Pulmonary artery endothelial cell (primary cell): ENCODE data around the gene TMEM167B. TPM values are rescaled to one million over a fixed set of nuclear protein-coding genes. Genes with fewer than 3 reads are reported as not detected.
A peak's percentile ranks its signal among the peaks of the same experiment; 100 is the strongest.

Experiments
- DNase-seq: peaks from one replicate; pipeline ENCODE4 v3.0.0-alpha.2; 2011; ENCODE audit warnings: low read depth, low spot score
- total RNA-seq: library from RNA; depleted of rRNA; stranded (reverse); fragments of >200 nt; gene quantifications from 2 replicates; pipeline ENCODE4 v1.2.3, GENCODE V29; 2014

TMEM167B gene
- total RNA-seq, 1 donor from 2014 or later, result 29.6 TPM

DNA sequence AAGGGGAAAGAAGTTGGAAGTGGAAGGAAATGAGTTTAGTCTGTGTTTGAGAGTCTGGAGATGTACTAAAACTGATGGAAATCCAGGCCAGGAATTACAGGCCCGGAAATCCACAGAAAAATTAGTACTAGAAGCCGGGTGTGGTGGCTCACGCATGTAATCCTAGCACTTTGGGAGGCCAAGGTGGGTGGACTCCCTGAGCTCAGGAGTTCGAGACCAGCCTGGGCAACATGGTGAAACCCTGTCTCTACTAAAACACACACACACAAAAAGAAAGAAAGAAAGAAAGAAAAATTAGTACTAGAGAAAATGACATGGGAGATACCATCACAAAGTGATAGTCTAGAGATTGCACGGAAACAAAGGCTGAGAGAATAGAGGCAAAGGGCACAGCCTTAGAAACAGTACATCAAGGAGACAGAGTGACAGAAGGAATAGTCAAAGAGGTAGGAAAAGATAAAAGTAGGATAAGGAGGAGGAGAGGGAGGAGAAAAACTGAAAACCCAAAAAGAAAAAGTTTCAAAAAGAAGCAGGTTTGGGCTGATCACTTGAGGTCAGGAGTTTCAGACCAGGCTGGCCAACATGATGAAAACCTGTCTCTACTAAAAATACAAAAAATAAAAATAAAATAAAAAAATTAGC, 10.0 kb upstream of the TMEM167B start:
- no peak for DNase-seq

DNA sequence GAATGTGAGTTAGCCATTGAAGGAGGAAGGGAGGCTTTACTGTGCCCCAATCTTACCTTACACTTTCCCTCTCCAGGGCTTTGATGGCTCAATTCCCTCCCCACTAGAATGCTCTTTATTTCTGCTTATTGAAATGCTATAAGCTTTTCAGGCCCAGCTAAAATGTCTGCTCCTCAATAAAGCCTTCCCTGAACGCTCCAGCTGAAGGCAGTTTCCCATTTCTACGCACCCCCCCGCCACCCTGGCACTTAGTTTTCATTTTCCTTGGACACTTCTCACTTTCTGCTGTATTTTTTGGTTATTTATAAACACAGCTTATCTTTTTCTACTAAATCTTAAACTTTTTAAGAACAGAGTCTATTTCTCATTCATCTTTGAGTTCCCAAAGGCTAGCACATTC, 7.1 kb upstream of the TMEM167B start:
- DNase-seq, result no peak

DNA sequence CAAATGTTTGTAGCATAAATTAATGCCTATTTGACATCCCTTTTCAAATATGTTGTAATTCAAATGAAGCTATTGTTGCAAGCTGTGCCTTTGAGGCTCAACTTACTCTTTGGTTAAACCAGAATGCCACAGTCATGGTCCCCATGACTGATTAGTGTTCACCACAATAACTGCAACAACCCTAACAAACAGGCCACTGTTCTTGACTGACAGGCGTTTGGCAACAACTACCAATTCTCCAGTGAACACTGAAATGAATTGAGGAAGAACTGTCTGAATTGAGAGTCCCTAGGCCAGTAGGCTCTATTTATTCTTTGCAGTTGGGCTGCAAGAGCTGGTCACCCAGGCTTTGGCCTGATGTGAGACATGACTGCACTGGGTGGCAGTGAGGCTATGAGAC, 6.6 kb upstream of the TMEM167B start:
- no peak for DNase-seq

DNA sequence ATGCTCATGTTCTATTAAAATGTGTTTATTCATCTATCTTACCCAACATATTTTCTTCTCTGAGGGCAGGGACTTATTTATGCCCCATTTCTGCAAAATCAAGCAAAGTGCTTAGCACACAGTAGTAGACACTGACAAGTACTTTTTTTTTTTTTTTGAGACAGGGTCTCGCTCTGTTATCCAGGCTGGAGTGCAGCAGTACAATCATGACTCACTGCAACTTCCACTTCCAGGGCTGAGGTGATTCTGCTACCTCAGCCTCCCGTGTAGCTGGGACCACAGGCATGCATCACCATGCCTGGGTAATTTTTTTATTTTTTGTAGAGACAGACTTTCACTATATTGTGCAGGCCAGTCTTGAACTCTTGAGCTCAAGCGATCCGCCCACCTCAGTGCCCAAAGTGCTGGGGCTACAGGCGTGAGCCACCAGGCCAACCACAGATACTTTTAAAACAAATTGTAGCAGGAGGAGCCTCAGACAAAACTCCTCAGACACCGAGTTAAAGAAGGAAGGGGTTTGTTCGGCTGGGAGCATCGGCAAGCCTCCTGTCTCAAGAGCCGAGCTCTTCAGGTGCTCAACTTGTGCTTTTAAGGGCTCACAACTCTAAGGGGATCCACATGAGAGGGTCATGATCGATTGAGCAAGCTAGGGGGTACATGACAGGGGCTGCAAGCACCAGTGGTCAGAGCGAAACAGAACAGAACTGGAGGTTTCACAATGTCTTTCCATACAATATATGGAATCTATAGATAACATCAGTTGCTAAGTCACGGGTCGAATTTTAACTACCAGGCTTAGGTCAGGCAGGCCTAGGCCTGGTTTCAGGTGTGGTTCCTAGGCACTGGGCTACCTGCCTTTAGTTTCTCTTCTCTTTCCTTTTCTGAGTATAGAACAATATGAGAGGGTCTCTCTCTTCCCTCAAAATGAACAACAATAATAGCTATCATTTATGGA, 5.7 kb upstream of the TMEM167B start:
- no peak for DNase-seq

DNA sequence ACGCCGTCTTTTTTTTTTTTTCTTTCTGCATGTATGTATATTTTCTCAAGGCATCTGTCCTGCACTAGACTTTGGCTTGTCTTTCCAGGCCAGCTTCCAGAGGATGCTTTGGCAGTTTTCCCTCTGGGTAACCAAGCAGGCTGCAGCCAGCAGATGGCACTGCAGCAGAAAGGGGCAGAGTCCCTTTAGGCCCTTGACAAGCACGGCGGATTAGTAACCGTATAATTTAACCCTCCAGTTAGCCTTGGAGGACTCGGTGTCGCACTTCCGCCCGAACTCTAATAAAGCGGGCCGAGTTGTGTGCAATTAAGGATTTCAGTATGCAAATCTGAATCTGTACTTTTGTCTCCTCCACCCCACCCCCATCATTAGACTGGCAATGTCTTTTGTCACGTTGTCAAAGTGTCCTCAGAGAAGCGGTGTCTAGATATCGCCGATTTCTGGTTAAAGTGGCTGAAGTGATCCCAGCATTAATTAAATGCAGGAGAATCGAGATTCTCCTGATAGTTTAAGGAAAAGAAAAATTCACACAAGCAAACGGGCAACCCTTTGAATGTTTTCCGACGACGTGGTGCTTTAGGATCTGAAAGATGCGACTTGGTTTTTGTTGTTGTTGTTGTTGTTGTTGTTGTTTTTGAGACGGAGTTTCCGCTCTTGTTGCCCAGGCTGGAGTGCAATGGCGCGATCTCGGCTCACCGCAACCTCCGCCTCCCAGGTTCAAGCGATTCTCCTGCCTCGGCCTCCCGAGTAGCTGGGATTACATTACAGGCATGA, 1.1 kb upstream of the TMEM167B start:
- no peak for DNase-seq

DNA sequence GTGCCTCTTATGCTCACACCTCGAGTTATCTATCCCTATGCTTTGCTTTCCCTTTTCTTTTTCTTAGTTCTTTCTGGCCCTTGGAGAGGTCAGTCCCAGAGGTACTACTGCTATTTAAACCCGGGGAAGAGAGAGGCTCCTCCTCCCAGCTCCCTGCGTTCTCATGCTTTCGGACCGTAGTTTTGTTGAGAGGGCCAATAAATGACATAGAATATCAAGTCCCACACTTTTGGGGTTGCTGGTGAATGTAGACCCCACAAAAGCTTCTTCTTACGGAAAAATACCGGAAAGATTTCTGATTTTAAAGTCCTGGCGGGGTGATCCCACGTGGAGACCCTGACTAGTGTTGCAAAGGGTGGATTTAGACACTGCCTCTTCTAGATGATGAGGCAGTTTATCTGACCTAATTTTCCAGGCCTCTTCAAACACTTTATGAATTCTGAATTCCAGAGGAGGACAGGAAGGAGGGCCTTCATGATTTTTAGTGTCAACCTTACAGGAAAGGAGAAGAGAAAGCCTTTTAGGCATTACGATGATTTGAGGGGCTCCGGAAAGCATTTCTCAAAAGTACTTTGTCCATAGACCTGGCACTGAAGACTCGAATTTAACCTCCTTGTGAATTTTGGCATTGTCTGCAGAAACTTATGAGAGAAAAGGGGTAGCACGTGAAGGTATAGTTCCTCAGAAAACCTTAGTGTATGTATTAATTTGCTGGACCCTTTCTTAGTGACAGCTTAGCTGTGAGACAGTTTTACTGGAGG, 694 bp downstream of the TMEM167B start:
- DNase-seq, result no peak

DNA sequence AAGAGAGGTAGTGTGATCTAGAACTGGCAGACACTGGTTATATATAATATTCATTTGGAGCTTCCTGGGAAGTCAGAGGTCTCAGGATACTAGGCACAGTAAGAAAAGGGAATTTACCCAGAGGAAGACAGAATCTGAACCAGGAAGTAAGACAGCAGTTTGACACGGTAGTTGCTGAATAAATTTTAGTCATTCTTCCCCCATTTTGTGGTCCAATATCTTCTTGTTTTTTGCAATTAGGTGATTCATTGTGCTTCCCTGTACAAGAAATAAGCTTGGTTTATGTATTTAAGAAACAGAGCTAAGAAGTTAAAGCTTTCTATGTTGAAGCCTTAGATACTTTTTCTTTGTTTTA, 1.3 kb downstream of the TMEM167B start:
- DNase-seq, result no peak

DNA sequence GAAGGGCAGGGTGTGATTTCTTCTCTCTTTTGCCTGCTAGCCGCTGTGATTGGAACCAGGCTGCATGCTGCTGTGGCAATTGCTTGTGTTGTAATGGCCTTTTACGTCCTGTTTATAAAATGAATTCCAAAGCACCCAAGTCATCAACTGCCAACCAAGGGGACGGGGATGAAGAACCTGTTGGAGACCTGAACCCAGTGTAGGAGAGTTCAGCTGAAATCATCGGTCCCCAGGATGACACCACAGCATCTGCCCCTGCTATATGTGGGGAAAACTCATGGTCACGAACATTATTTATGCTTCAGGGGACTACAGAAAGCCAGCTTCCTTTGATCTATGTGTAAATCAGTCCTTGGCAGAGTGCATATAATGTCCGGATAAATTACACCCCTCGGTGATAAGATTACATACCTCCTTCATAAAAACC, 3.8 kb downstream of the TMEM167B start:
- no peak for DNase-seq

DNA sequence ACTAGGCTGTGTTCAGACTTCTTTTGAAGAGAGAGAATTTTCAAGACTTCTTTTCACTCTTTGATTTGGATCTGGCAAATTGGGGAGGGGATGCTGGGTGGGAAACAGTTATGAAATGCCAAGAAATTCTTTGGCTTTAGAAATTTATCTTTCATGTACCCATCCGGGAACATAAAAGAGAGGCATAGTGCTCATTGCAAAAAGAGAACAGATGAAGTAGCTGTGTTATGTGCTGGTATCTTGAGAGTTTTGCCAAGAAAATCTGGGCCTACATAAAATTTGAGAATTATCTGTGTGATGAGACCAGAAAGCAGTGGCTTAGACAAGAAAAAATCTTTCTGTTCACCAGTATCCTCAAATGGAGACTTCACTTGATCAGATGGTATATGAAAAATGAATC, 4.3 kb downstream of the TMEM167B start:
- DNase-seq, result no peak

DNA sequence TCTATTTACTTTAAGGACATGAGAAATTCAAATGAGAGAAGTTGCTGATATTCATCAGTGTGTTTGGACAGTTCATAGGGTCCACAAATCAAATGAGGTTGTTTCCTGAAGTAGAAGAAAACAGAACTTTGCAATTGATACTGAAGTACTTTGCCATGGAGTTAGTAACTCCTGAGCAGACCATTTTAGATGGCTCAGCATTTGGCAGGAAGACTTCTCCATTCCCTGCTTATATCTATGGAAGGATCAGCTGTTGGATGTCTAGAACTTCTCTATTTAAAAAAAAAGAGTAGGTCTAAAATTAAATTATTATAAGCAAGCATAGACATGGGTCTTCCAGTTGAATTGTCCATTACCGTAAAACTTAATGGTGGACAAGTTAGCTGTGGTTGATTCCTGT, 5.1 kb downstream of the TMEM167B start:
- no peak for DNase-seq

DNA sequence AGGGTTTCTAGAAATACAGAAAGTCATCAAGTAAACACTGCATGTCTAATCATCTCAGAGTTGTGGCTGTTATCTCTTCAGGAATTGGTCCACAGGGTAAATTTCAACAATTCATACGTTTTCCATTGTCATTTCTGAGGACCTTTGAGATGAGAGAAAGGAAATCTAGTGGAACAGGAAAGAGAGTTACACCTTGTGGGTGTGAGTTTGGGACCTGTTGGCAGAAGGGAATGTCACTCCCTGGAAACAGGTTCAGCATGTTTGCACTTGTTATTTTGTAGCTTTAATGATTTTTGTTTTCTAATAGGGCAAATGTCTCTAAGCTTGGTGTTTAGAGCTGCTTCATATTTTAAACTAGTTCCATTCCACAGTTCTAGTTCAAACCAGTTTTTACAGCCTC, 5.6 kb downstream of the TMEM167B start:
- DNase-seq, result no peak

DNA sequence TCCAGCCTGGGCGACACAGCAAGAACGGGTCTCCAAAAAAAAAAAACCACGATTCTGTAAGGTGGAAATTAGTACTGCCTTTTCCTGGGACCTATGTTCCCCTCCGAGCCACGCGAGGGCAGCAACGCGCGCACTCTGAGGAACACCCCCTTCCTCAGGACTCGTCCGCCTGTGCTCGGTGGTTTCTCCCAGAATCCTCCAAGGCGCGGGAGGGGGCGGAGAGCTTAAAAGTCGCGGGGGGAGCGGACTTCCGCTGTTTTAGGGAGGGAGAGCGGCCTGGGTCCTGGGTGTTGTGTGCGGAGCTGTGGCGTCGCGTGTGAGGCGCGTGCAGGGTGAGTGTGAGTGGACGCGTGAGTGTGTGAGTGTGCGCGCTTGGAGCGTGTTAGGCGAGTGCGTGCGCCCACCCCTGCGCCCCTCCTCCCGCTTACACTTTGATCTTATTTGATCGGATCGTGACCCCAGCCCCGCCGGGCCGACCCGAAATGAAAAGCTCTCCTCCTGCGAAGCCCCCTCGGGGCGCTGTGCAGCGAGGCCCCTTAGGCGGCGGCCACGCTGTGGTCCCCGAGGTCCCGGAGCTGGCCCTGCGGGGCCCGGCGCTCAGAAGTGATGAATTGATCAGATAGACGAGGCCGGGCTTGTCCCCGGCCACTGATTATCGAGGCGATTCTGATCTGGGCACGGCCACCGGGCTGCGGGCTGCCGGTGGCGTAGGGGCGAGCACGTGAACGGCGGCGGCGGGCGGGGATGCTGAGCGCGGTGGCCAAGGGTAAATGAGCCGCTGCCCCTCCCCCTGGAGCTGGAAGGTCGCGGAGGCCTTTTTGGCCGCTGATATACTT, 9.6 kb downstream of the TMEM167B start:
- DNase-seq, result peak; percentile 85

DNA sequence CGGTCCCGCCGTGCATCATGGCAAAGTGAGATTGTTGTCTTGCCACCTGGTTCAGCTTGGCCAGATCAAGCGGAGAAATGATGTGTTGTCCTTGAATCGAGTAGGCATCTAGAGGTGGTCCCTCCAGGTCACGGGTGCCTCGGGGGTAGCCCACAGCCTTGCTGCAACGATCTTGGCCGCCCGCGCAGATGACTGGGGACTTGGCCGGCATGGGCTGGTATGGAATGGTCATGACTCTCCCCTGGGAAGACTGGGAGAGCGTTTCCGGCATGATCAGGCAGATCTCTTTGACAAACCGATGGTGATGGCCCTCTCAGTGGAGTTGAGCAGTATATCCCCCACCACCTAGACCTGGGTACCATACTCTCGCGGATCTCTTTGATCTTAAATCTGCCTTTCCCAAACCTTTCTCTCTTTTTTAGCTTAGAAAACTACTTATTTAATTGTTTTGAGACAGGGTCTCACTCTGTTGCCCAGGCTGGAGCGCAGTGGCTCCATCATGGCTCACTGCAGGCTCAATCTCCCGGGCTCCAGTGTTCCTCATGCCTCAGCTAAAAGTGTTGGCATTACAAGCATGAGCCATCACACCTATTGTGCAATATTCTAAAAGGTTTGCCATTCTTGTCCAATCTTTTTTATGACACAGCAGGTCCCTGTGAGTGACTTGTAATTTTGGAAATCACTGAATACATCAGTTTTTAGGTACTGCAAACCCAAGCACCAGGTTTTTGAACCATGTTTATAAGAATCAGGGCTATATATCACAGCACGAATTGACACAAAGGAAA, 14.0 kb downstream of the TMEM167B start:
- no peak for DNase-seq

DNA sequence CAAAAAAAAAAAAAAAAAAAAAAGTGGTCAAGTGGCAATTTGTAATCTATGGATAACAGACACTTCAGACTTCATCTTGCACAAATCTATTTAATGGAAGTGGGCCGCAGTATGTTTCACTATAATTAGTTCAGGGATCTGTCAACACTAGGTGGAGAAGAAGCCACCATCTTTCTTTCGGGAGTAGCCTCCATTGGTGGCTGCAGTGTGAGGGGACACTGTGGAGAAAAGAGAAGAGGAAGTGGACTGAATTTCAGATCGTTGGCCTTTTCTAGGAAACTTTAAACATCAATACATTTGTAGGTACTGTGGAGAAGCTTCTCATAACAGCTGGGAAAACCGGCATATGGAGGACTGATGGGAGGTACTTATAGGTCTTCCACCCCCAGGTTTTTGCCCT, 15.3 kb downstream of the TMEM167B start:
- no peak for DNase-seq

DNA sequence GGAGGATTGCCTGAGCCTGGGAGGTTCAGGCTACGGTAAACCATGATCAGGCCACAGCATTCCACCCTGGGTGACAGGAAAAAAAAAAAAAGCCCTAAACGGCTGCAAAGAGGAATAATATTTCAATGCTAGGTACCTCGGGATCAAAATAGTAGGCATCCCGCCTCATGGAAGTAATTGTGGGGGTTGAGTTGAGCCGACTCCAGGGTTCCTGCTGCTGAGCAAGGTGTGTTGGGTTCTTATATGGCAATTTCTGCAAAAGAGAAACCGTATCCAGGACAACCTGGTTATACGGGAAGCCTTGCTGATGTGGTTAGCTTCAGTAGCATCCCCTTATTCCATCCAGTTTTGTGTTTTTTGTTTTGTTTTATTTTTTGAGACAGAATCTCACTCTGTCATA, 17.2 kb downstream of the TMEM167B start:
- DNase-seq, result no peak

DNA sequence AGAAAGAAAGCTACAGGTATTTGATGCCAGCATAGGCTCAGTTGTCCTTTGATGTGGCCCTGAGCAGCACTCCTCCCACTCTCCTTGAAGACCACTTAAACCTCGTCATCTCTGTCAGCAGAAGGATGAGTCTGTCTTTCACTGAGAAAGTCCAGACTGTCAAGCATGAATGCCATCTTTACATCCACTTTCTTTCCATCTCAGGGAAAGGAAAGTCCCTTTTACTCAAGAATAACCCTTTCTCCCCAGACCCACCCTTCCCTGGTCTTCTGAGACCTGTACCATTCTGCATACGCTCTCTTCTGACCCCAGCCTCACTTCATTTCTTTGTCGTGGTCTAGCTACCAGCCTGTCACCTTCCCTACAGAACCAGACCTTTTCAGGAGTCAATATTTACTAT, 19.3 kb downstream of the TMEM167B start:
- DNase-seq, result no peak

DNA sequence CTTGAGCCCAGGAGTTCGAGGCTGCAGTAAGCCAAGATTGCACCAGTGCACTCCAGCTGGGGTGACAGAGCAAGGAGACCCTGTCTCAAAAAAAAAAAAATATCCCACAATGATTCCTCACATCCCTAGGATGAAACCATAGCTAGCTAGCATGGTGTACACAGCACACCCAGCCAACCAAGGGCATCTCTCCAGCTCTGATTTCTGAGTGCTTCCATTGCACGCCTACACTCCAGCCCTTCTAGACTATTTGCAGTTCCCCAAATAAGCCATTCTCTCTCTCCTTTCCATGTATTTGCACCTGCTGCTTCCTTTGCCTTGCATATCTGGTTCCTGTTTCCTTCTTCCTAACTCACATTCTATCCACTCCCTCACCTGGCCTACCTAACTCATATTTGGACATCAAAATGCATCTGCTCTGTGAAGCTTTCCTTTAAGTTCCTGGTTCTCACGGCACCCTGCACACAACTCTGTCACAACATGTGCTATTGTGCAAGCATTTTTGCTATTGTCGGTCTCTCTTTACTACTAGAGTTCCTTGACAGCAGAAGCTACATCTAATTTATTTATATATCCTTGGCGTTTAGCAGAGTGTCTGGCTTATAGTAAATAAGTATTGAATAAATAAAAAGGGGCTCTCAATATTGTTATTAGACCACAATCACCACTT, 21.0 kb downstream of the TMEM167B start:
- DNase-seq, result no peak

DNA sequence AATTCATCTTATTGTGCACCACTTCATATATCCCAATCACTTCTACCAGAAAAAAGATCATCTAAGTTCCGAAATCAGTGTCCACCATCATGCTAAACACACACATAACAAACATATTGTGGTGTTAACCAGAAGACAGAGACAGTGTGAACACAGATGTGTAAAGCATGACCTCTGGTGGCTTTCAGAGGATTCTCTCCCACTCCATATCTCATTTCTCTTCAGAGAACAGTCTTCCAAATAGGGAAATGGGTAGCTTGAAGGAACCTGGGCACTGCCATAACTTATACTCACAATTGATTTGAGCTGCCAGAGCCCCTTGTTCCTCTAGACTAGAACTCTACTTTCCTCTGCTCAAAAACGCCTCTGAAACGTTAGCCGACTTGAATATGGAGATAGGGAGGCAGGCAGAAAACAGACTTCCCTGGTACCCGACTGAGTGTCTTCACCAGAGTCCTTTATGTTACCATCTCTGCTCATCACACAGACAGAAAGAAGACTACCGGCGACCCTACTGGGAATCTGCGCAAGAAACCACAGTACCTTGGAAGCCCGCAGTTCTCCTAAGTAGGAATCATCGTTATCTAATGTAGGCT, 21.6 kb downstream of the TMEM167B start:
- DNase-seq, result no peak
